GM12891 (cell line): ENCODE measurements around the gene GEMIN4.
"Not testable (repeated sequence)": the region's sequence is repeated elsewhere in the genome, so short reads cannot be mapped to it uniquely, and the experiment has no call there.

Experiments used
- PAX5 ChIP-seq: IDR thresholded peaks from 2 replicates; pipeline ENCODE4 v1.6.1; 2011; ENCODE audit warnings: low read length, moderate library complexity, mild to moderate bottlenecking; ENCODE audit not compliant: insufficient read depth, severe bottlenecking
- POLR2A ChIP-seq: IDR thresholded peaks from 2 replicates; pipeline ENCODE4 v1.6.1; 2011; ENCODE audit warnings: low read depth, low read length, control low read depth
- POLR2AphosphoS5 ChIP-seq: IDR thresholded peaks from 2 replicates; pipeline ENCODE4 v1.6.1; 2011; ENCODE audit warnings: low read depth, low read length, control low read depth
- POU2F2 ChIP-seq: IDR thresholded peaks from 2 replicates; pipeline ENCODE4 v1.6.1; 2011; ENCODE audit warnings: low read depth, mild to moderate bottlenecking, control low read depth, low read length, moderate library complexity
- SPI1 ChIP-seq: IDR thresholded peaks from 2 replicates; pipeline ENCODE4 v1.6.1; 2011; ENCODE audit warnings: low read depth, low read length, control low read depth
- TAF1 ChIP-seq: IDR thresholded peaks from 2 replicates; pipeline ENCODE4 v1.6.1; 2011; ENCODE audit warnings: low read depth, low read length, control low read depth

DNA sequence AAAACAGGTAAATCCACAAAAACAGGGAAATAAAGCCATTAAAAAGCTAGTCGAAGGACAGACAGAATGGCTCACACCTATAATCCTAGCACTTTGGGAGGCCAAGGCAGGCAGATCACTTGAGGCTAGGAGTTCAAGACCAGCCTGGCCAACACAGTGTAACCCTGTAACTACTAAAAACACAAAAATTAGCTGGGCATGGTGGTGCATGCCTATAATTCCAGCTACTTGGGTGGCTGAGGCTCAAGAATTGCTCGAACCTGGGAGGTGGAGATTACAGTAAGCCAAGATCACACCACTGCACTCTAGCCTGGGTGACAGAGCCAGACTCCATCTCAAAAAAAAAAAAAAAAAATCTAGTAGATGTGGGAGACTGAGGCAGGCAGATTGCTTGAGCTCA, 54.0 kb downstream of the GEMIN4 start:
- not testable (repeated sequence) for TF ChIP-seq POLR2AphosphoS5, POLR2A, TAF1, SPI1, POU2F2, PAX5
